ENCODE measurements around the gene ATP11C. TPM values are rescaled to one million over a fixed set of nuclear protein-coding genes. Genes with fewer than 3 reads are reported as not detected.
"Not testable (repeated sequence)": the region's sequence is repeated elsewhere in the genome, so short reads cannot be mapped to it uniquely, and the experiment has no call there.

Gene ATP11C
- total RNA-seq, 2 experiments from 2014 or later: 15.2 to 18.2 TPM

GRCh38 chrX:139864640-139865039 lies 68.2 kb downstream of the ATP11C start:
- Histone ChIP-seq H3K27me3 (ENCODE audit: control insufficient read depth in 1 of 2, insufficient read depth in 2 of 2, low read length in 2 of 2) (no peaks in the 10 kb centered on the region), H3K9me3 (ENCODE audit: control insufficient read depth in 1 of 2, insufficient read depth in 1 of 2, low read length in 2 of 2) (no peaks in the 10 kb centered on the region), H3K27ac (ENCODE audit: low read depth in 1 of 2, low read length in 2 of 2) (no peak overlapping the region), H3K4me3 (ENCODE audit: low read length) (no peak overlapping the region), H3K4me1 (ENCODE audit: insufficient read depth, low read length) (no peaks in the 10 kb centered on the region), H3K36me3 (ENCODE audit: insufficient read depth, low read length) (no peaks in the 10 kb centered on the region)
- intact Hi-C loops (cut with DNase I, micrococcal nuclease): no loop called here
- peaks cover 13% of the 10 kb centered on the region for H3K36me3 Mint-ChIP-seq (ENCODE audit: low read depth)
- no peak for TF ChIP-seq CTCF (IDR thresholded peaks at IDR 0.05)
- H3K9me3 Mint-ChIP-seq: no peaks in the 10 kb centered on the region
- ChIA-PET POLR2A (no interaction called here), CTCF (no interaction called here)
- DNase-seq: no peak
- no peak overlapping the region for H3K4me3 Mint-ChIP-seq
- H3K4me1 Mint-ChIP-seq (ENCODE audit: low read depth): peaks cover 5% of the 10 kb centered on the region
- no peaks in the 10 kb centered on the region for H3K27me3 Mint-ChIP-seq
- ATAC-seq (ENCODE audit: poor library complexity): no peak
- no peak overlapping the region for H3K27ac Mint-ChIP-seq

- H3K4me1 ChIP-seq (ENCODE audit: insufficient read depth, low read length): no peaks in the 10 kb centered on the region
- no peak for ATAC-seq (ENCODE audit: poor library complexity)
- no peaks in the 10 kb centered on the region for H3K27me3 Mint-ChIP-seq
- peaks cover 5% of the 10 kb centered on the region for H3K4me1 Mint-ChIP-seq (ENCODE audit: low read depth)
- no peak overlapping the region for H3K4me3 Mint-ChIP-seq
- H3K27me3 ChIP-seq (ENCODE audit: control insufficient read depth in 1 of 2, insufficient read depth in 2 of 2, low read length in 2 of 2): no peaks in the 10 kb centered on the region
- H3K4me3 ChIP-seq (ENCODE audit: low read length): no peak overlapping the region
- no peaks in the 10 kb centered on the region for H3K36me3 ChIP-seq (ENCODE audit: insufficient read depth, low read length)
- no peak for TF ChIP-seq CTCF (IDR thresholded peaks at IDR 0.05)
- H3K9me3 Mint-ChIP-seq: no peaks in the 10 kb centered on the region
- H3K36me3 Mint-ChIP-seq (ENCODE audit: low read depth): peaks cover 4% of the 10 kb centered on the region
- H3K27ac ChIP-seq (ENCODE audit: low read depth in 1 of 2, low read length in 2 of 2): no peak overlapping the region
- no peak for DNase-seq
- intact Hi-C loops (cut with DNase I, micrococcal nuclease): no loop called here
- ChIA-PET POLR2A (no interaction called here), CTCF (no interaction called here)
- H3K9me3 ChIP-seq (ENCODE audit: control insufficient read depth in 1 of 2, insufficient read depth in 1 of 2, low read length in 2 of 2): no peaks in the 10 kb centered on the region
- no peak overlapping the region for H3K27ac Mint-ChIP-seq
These were observed 70.6 kb downstream of the ATP11C start for GRCh38 chrX:139862208-139862607.

DNA sequence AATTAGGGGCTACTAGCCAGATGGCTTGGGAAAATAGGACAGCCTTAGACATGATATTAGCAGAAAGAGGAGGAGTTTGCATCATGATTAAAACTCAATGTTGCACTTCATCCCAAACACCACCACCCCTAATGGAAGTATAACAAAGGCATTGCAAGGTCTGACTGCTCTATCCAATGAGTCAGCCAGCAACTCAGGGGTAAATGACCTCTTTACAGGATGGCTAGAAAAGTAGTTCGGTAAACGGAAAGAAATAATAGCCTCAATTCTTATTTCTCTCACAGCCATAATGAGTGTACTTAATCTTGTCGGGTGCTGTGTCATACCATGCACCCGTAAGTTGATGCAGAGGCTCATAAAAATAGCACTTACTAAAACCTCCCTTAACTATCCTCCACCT lies 76.0 kb downstream of the ATP11C start:
- ATAC-seq (ENCODE audit: poor library complexity); H3K27ac Mint-ChIP-seq; H3K27me3 ChIP-seq (ENCODE audit: control insufficient read depth in 1 of 2, insufficient read depth in 2 of 2, low read length in 2 of 2); H3K9me3 ChIP-seq (ENCODE audit: control insufficient read depth in 1 of 2, insufficient read depth in 1 of 2, low read length in 2 of 2); H3K36me3 Mint-ChIP-seq (ENCODE audit: low read depth); H3K4me3 ChIP-seq (ENCODE audit: low read length); H3K4me1 Mint-ChIP-seq (ENCODE audit: low read depth); POLR2A ChIA-PET; DNase-seq; CTCF ChIA-PET; H3K27me3 Mint-ChIP-seq; H3K4me1 ChIP-seq (ENCODE audit: insufficient read depth, low read length); H3K9me3 Mint-ChIP-seq; H3K36me3 ChIP-seq (ENCODE audit: insufficient read depth, low read length); intact Hi-C loops (cut with DNase I, micrococcal nuclease); H3K4me3 Mint-ChIP-seq; H3K27ac ChIP-seq (ENCODE audit: low read depth in 1 of 2, low read length in 2 of 2): not testable (repeated sequence)

DNA sequence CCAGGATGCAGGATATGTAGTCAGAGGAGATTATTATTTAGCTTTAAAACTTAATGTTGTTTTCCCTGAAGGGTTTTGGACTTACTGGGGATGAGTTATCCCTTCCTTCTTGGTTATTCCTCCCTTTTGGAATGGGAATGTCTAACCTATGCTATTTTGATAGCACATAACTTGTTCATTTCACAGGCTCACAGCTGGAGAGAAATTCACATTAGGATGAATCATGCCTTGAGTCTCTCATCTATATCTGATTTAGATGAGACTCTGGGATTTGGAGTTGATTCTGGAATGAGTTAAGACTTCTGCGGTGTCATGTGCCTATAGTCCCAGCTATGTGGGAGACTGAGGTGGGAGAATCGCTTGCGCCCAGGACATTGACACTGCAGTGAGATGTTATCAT lies 81.1 kb downstream of the ATP11C start:
- Mint-ChIP-seq H3K4me3 (no peak overlapping the region), H3K27ac (no peak overlapping the region), H3K36me3 (ENCODE audit: low read depth) (peaks cover 8% of the 10 kb centered on the region), H3K9me3 (no peaks in the 10 kb centered on the region), H3K27me3 (no peaks in the 10 kb centered on the region), H3K4me1 (ENCODE audit: low read depth) (no peaks in the 10 kb centered on the region)
- intact Hi-C loops (cut with DNase I, micrococcal nuclease): no loop called here
- Histone ChIP-seq H3K4me1 (ENCODE audit: insufficient read depth, low read length) (no peaks in the 10 kb centered on the region), H3K36me3 (ENCODE audit: insufficient read depth, low read length) (no peaks in the 10 kb centered on the region), H3K4me3 (ENCODE audit: low read length) (no peak overlapping the region), H3K9me3 (ENCODE audit: control insufficient read depth in 1 of 2, insufficient read depth in 1 of 2, low read length in 2 of 2) (no peaks in the 10 kb centered on the region), H3K27me3 (ENCODE audit: control insufficient read depth in 1 of 2, insufficient read depth in 2 of 2, low read length in 2 of 2) (no peaks in the 10 kb centered on the region), H3K27ac (ENCODE audit: low read depth in 1 of 2, low read length in 2 of 2) (no peak overlapping the region)
- ChIA-PET CTCF (no interaction called here), POLR2A (no interaction called here)
- no peak for TF ChIP-seq CTCF (IDR thresholded peaks at IDR 0.05)
- no peak for ATAC-seq (ENCODE audit: poor library complexity)
- DNase-seq: no peak
